Stromal cell of bone marrow (primary cell): ENCODE results near the gene TRIM15.
"Not testable (repeated sequence)": the region's sequence is repeated elsewhere in the genome, so short reads cannot be mapped to it uniquely, and the experiment has no call there.

Source experiments
- DNase-seq: peaks from one replicate; pipeline ENCODE4 v3.0.0-alpha.2; 2012; ENCODE audit warnings: low read depth

Gene TRIM15

GRCh38 chr6:30162265-30163089 is 869 bp upstream of the TRIM15 start:
- DNase-seq, result no peak

- DNase-seq, result no peak
Measured at GRCh38 chr6:30163918-30164654, 740 bp downstream of the TRIM15 start.

GRCh38 chr6:30164714-30165113 is 1.4 kb downstream of the TRIM15 start:
- no peak for DNase-seq

- not testable (repeated sequence) for DNase-seq
Measured at GRCh38 chr6:30165238-30165637, 1.9 kb downstream of the TRIM15 start.

DNA sequence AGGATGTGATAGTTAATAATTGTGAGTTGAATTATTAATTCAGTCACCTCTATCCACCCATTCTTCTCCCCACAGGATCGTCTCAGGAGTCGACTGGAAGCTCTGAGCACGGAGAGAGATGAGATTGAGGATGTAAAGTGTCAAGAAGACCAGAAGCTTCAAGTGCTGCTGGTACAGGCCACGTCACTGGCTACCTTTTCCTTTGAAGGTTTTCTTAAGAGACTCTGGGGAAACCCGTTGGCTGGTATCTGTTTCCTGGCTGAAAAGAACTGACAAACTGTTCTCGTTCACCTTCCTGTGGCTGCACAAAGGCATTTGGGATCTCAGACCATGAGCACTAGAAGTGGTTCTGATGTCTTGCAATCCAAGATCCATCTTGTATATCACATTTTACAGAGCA is 3.8 kb downstream of the TRIM15 start:
- no peak for DNase-seq

DNA sequence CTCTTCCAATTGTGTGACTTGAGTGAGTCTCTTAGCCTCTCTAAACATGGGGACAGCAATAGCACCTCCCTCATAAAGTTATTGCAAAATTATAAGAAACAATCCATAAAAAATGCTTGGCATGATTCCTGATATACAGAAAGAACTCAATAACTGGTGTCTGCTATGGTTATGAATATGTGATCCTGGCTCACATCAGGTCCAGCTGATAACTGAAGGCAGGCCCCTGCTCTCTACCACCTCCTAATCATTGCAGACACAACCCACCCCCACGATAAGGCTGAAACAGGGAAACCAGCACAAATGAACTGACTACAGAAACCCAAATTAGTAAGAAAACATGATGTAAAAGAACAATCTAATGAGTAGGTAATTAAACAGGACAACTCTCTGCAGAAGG is 5.4 kb downstream of the TRIM15 start:
- DNase-seq, result no peak

- peak; percentile 44 for DNase-seq
Measured at GRCh38 chr6:30169658-30170614, 6.6 kb downstream of the TRIM15 start.

- DNase-seq, result no peak
Measured at GRCh38 chr6:30171677-30172471, 8.5 kb downstream of the TRIM15 start.

- DNase-seq, result no peak
Measured at GRCh38 chr6:30172681-30173080, 9.3 kb downstream of the TRIM15 start.

- no peak for DNase-seq
Measured at GRCh38 chr6:30175765-30176164, 12.4 kb downstream of the TRIM15 start.

- no peak for DNase-seq
Measured at GRCh38 chr6:30178837-30179236, 15.5 kb downstream of the TRIM15 start.

DNA sequence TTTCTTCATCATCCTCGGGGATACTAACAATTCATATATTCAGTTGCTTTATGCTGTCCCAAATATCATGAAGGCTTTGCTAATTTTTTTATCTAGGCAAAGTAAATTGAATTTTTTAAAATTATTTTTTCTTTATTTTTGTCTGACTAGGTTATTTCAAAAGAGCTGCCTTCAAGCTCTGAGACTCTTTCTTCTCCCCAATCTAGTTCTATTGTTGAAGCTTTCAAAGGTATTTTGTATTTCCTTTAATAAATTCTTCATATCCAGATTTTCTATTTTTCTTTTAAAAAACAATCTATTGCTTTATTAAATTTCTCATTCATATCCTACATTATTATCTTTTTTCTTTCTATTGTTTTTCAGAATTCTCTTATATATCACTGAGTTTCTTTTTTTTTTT is 16.8 kb downstream of the TRIM15 start:
- no peak for DNase-seq

DNA sequence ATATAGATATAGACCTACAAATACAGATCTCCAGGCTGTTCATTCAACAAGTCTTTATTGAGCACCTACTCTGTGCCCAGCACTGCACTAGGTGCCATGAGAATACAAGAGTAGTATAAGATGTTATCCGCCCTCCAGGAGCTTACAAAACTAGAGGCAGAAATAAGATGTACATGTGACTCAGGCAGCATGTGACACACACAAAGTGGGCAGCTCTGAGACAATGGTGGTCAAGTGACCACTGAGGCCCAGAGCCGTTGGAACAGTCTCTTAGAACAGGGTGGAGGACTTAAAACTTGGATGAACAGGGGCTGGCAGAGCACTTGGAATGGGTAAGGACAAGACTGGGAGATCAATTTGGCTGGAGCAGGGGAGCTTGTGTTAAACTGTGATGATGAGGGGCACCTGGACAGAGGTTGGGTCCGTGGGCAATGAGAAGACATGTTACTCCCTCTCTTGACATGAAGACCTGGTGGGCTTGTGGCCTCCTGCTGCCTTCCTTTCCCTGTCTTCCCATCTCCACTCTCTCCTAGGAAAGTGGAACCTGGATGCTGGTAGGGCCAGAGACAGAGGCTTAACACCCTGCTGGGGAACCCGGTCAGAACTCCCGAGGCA is 21.2 kb downstream of the TRIM15 start:
- no peak for DNase-seq

DNA sequence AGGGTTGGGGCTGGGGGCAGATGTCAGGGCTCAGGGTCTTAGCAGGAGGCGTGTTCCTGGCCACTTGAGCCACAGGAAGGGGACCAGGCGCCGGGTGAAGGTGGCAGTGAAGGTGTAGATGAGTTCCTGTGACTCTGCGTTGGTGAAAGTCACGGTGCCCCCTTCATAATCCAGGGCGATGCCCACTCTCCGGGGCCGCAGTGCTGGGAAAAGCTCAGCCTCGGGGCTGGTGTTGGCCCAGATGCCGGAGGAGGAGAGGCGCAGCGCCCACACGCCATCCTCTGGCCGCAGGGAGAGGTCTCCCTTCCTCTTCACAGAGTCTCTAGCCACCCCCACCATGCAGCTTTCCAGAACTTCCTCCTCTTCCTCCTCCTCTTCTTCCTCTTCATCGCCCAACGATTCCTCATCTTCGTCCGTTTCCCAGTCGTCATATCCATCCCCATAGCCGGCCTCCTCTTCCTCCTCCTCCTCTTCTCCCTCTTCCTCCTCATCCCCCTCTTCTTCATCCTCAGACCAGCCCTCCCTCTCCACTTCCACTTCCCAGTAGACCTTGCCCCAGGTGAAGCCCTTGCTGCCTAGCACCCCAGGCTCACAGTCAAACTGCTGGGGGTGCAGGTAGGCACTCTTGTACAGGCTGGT is 22.6 kb downstream of the TRIM15 start:
- no peak for DNase-seq

GRCh38 chr6:30188541-30188940 is 25.2 kb downstream of the TRIM15 start:
- DNase-seq, result no peak

DNA sequence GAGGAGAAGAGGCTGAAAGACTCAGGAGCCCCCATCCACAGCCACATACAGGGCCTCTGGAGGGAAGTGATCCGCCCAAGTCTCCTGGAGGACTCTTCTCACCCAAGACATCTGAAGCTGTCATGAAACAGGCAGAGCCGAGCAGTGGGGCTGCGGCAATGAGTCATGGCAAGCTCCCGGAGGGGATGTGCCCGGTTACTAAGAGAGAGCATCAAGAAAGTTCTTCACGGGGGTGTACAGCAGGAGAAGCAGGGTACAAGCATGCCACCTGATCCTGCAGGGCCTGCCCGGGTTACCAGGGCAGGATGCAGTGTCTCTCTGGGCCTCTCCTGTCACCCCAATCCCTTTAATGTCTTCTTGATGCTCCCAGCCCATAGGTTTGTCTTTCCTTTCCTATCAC is 28.7 kb downstream of the TRIM15 start:
- no peak for DNase-seq

GRCh38 chr6:30194797-30195690 is 31.7 kb downstream of the TRIM15 start:
- DNase-seq, result no peak

DNA sequence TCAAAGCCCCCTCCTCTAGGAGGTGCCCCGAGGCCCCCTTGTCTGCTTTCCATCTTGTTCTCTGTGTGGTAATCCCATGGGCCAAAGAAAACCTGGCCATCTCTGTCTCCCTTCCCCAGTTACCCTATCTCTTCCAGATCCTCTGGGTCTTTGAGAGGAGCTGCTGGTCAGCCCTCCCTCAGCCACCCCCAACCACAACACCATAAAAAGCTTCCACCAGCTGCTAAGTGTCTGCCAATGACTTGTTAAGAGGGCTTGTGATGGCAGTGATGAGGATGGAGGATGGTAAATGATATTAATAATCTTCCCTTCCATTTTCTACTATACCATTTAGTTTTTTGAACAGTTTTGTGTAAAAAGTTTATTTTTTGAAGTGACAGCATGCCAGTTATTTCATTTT is 32.6 kb downstream of the TRIM15 start:
- DNase-seq, result no peak

GRCh38 chr6:30196376-30196775 is 33.0 kb downstream of the TRIM15 start:
- DNase-seq, result no peak
